Erythroblast (primary cell): ENCODE results near the gene CCNB3.

Experiments
- GATA1 ChIP-seq: IDR thresholded peaks from 2 replicates; pipeline ENCODE4 v1.6.1; 2011; ENCODE audit warnings: low read depth, mild to moderate bottlenecking, control low read depth, low read length, moderate library complexity
- POLR2A ChIP-seq: IDR thresholded peaks from 2 replicates; pipeline ENCODE4 v1.6.1; 2011; ENCODE audit warnings: mild to moderate bottlenecking, low read length

DNA sequence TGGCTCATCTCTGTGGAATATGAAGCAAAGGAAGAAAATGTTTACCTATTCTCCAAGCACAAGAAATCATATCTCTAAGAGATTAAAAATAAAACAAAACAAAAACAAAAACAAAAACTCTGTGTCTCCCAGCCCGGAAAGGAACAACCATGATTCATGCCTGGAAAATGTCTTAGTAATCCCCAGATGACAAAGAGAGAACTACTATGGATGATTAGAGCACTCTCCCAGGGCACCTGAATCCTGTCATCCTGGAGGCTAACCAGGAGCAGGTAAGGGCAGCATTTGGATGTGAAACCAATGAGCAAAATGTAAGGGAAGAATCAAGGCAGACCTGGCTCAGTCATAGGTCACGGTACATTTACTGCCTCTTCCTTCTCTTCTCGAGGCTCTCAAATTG lies 2.0 kb upstream of the CCNB3 start:
- no peak for TF ChIP-seq POLR2A
- TF ChIP-seq GATA1: no peak
